ENCODE results near the gene PTPRF. TPM values are rescaled to one million over a fixed set of nuclear protein-coding genes. Genes with fewer than 3 reads are reported as not detected.

PTPRF gene
- total and polyA plus RNA-seq, 12 donors = 1.7 to 10.3 (median 4.5) TPM

GRCh38 chr1:43506233-43506632 lies 24.4 kb upstream of the PTPRF start:
- H3K36me3 ChIP-seq = no peaks in the 10 kb centered on the region
- H3K4me1 ChIP-seq = no peaks in the 10 kb centered on the region
- H3K27ac ChIP-seq = no peak overlapping the region
- H3K4me3 ChIP-seq = no peak overlapping the region
- DNase-seq (no peak), ATAC-seq (no peak)
- no peak for TF ChIP-seq CTCF (IDR thresholded peaks at IDR 0.05)
- peaks cover 0 to 10% (median 0%) of the 10 kb centered on the region in 7 donors for H3K27me3 ChIP-seq
- WGBS, 2 donors = 77 to 80% methylated on average over 6 of the region's 6 CpGs
- H3K9me3 ChIP-seq = no peaks in the 10 kb centered on the region
- intact Hi-C loops (cut with DNase I) = no loop called here

- intact Hi-C loops (cut with DNase I) = no loop called here
- H3K9me3 ChIP-seq = peaks cover 0 to 4% (median 0%) of the 10 kb centered on the region in 11 donors
- H3K36me3 ChIP-seq = no peaks in the 10 kb centered on the region
- WGBS, 2 donors = 82 to 87% methylated on average over 5 of the region's 5 CpGs
- H3K27ac ChIP-seq = no peak overlapping the region
- no peak for DNase-seq
- no peak for TF ChIP-seq CTCF (IDR thresholded peaks at IDR 0.05)
- peaks cover 0 to 10% (median 0%) of the 10 kb centered on the region in 7 donors for H3K27me3 ChIP-seq
- H3K4me1 ChIP-seq = no peaks in the 10 kb centered on the region
- no peak overlapping the region for H3K4me3 ChIP-seq
- no peak for ATAC-seq
These were observed 23.1 kb upstream of the PTPRF start for GRCh38 chr1:43507296-43508295.

GRCh38 chr1:43509007-43509739 lies 21.5 kb upstream of the PTPRF start:
- DNase-seq (no peak), ATAC-seq (no peak)
- 72 to 78% methylated on average over 4 of the region's 4 CpGs for WGBS, 2 donors
- H3K4me1 ChIP-seq = no peaks in the 10 kb centered on the region
- peaks cover 0 to 10% (median 0%) of the 10 kb centered on the region in 7 donors for H3K27me3 ChIP-seq
- no peak for TF ChIP-seq CTCF (IDR thresholded peaks at IDR 0.05)
- H3K36me3 ChIP-seq = no peaks in the 10 kb centered on the region
- intact Hi-C loops (cut with DNase I) = no loop called here
- peaks cover 0 to 4% (median 0%) of the 10 kb centered on the region in 11 donors for H3K9me3 ChIP-seq
- H3K4me3 ChIP-seq = no peak overlapping the region
- H3K27ac ChIP-seq = no peak overlapping the region

GRCh38 chr1:43509740-43510375 lies 20.8 kb upstream of the PTPRF start:
- 85 to 87% methylated on average over 12 of the region's 12 CpGs for WGBS, 2 donors
- H3K27me3 ChIP-seq = peaks cover 0 to 10% (median 0%) of the 10 kb centered on the region in 7 donors
- no peaks in the 10 kb centered on the region for H3K36me3 ChIP-seq
- no peaks in the 10 kb centered on the region for H3K4me1 ChIP-seq
- DNase-seq (no peak), ATAC-seq (no peak)
- H3K4me3 ChIP-seq = no peak overlapping the region
- H3K9me3 ChIP-seq = peaks cover 0 to 4% (median 0%) of the 10 kb centered on the region in 11 donors
- no peak for TF ChIP-seq CTCF (IDR thresholded peaks at IDR 0.05)
- intact Hi-C loops (cut with DNase I) = no loop called here
- H3K27ac ChIP-seq = no peak overlapping the region
